HG02970 (cell line): ENCODE data around the gene KDM4C.

ENCODE experiments used
- ATAC-seq: cut with Tn5 transposase; IDR thresholded peaks from one replicate; pipeline ENCODE4 v1.9.1; 2021; ENCODE audit warnings: mild to moderate bottlenecking, moderate library complexity, moderate number of reproducible peaks; ENCODE audit not compliant: unreplicated experiment, low FRiP score

KDM4C gene

DNA sequence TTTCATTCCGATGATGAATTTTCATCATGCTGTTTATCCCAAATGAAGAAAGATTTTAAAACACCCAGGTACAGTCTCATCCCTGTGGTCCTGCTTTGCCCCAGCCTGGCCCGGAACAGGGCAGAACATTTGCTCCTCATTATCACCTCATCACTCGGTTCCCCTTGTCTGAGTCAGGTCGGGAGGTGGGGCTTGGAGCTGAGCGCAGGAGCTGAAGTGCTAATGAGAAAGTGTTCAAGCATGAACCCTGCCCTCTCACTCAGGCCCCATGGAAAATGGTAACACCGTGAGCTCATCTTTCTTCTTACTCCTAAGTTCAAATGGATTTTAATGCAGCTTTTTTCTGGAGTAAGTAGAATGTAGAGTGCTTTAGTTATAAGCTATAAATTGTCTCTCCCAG lies 466.2 kb downstream of the KDM4C start:
- ATAC-seq = no peak
